HG03095 (cell line): Measurements from ENCODE around the gene HDGFL1.

Source experiments
- ATAC-seq: cut with Tn5 transposase; IDR thresholded peaks from one replicate; pipeline ENCODE4 v1.9.1; 2021; ENCODE audit warnings: moderate library complexity; ENCODE audit not compliant: unreplicated experiment

Gene HDGFL1

DNA sequence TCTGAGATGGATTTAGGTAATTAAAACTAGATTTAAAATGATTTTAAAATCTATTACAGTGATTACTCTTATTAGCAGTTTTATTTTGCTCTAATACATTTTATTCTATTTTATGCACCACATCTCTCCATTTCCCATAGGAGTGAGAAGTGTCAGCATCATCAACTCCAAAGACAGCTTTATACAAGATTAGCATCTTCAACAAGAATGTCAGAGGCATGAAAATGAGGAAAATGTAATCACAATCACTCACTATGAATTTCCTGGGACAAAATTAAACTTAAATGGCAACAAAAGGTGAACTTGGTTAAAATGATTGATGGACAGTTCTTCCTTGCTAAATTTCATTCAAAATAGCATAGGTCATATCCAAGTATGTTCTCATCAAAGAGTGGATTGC is 19.8 kb downstream of the HDGFL1 start:
- no peak for ATAC-seq

DNA sequence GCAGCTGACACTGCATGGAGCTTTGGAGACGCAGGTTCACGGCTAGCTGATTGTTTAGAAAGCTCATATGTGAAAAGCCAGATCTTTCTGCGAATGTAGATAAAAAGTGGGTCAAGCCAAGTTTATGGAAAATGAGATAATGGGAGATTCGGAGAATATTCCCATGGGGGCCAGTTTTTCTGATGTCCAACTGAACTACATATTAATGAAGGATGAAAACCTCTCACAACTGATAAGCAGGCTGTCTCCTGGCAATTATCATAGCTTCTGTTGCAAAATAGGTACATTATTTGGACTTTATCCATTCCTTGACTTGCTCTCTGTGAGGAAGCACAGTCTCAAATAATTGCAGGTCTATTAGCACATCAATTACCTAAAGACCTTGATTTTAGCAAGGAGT is 21.1 kb downstream of the HDGFL1 start:
- ATAC-seq: no peak

DNA sequence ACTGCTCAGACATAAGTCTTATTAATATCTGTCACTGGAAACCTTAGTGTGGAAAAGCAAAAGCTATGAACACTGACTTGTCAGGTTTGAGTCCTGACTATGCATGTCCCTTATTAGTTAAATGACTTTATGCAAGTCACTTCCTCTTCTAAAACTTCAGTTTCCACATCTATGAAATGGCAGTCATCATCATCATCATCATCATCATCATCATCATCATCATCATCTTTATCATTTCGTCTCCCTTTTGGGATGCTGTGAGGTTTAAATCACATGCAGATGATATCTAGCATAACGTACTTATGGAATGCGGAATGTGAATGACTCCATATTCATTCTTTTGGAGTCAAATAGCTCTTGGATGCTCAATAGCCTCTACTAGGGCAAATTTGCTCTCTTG is 24.5 kb downstream of the HDGFL1 start:
- no peak for ATAC-seq

DNA sequence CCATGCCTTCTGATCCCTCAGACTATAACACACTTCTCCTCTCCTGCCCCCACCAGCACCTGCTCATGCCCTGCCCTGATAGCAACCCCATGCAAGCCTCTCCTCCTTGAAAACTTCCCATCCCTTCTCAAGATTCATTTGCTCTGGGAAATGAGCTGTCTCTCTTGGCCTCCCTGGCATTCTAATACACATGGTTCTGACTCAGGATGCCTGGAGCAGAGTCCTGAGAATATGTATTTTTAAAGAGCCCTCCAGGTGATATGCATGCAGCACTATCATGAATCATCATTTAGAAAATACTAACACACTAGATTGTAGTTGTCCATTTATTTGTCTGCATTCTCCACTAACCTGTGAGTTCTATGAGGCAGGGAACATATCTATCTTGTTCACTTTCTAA is 26.6 kb downstream of the HDGFL1 start:
- no peak for ATAC-seq

DNA sequence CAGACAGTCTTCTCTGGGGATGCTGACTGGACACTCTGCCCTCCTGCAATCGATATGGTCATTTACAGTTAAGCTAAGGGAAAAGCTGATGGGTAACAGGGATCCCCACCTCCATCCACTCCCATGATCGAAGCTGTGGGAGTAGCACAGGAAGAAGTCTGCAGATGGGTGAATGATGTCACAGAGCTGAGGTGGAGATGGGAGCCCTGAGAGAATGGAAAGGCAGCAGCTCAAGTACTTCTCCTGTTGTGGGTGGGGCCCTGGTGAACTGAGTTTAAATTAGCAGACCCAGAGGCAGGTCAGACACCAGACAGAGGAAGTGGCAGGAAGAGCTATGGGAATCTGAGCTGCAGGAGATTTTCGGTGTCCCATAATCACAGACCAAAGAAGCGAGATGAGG is 29.0 kb downstream of the HDGFL1 start:
- ATAC-seq: no peak

DNA sequence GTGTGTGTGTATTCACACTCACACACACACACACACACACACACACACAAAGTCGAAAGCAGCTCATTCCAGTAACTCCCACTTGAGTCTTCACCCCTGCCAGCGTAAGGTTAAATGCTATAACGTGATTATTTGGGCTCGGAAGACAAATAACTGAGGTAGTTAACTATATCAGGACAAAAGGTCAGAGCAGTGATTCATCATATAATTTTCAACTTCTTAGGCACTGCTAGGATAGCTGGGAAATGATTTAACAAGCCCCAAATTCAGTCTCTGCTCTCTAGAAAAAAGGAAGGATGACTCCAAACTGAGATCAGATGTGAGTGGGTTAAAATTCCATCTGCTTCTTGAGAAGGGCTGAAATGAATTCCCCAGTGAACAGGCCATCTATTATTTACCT is 30.7 kb downstream of the HDGFL1 start:
- no peak for ATAC-seq

DNA sequence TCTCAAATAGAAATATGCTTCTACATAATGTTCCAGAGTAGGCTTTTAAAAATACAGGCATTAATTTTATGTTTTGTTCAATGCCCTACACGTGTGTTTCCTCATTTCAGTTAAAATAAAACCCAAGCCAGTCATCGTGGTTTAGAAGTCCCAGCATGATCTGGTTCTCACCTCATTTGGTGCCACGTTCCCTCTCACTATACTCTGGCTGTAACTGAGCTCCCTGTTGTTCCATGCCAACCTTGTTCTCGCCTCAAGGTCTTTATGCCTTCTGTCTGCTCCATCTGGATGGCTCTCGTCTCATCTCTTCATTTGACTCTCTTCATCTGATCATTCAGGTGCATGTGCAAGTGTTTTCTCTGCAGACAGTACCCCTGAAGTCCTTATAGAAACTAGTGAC is 32.6 kb downstream of the HDGFL1 start:
- no peak for ATAC-seq

DNA sequence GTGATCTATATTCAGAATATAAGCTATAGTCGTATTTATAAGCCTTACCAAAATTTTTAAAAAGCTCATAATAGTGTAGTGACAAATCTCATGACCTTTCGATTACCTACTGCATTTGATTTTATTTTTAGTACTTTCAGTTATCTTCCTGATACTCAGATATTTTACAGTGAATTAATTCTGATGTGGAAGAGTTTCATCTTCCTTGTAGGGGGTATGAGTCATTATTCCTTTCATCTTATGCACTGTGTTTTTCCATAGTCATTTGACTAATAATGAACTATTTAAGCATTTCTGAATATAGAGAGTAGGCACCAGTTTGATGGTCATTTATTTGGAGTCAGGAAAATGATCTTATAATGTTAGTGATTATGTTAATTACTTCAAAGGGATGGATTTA is 36.4 kb downstream of the HDGFL1 start:
- ATAC-seq: no peak

DNA sequence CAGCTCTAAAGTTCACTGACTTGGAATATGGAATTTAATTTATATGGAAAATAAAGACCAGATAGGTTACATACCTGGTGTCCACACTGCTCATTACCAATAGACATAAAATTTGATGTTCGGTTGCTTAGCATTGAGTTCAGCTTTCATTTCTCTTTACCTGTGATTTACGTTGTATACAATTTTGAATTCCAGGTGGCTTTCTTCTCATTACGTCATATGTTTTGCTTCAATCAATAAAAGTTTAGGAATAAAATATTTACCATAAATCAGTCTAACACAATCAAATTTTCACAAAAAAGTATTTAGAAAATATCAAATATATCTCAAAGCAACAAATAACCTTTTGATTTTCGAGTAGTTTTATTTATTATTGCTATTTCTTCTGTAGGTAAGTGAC is 40.8 kb downstream of the HDGFL1 start:
- no peak for ATAC-seq

DNA sequence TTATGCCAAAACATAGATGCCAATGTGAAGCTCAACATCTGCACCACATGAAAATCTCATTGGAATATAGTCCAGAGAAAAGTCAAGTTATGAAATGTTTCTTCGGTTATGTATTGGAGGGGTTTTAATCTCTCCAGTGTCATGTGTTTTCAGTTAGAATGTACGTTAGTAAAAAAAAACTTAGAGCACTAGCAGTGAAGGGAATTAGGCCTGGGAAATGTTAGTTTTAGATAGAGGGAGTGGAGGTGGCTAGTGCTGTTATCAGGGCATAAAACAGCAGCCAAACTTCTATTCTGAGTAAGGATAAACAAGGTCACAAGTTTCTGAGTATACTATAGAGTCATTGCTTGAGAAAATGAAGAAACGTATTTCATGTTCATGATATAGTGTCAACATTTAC is 42.9 kb downstream of the HDGFL1 start:
- no peak for ATAC-seq

DNA sequence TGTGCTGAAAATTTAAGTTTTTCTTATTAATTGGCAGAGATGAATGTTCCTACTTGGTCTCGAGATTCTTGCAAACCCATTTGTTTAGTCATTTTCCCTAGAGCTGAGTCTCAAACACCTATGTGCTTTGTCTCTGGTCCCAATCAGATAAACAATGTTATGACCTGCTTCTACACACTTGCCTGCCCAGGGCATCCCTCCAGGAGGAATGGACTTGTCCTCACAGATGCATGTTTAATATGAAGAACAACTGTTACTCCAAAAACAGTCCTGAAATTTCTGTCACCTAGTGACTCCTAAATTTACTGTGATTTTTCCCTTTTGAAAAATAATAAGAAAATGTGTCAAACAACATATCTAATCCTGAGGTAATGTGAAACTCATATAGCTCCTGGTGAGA is 43.7 kb downstream of the HDGFL1 start:
- ATAC-seq: no peak

DNA sequence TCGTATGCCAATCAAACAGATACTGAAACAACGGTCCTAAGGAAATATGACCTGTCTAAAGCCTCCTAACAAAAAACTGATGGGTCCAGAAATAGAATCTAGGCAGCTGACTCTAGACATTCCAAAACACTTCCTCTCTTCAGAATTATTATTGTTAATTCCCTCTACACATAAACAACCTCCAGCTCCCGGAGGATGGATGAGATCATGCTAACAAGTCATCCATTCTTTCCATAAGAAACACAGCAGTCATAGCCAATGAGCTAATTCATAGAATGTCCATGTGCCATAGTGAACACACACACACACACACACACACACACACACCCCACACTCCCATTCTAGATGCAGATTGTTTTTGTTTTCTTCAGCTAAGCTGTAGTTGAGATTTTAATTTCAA is 44.3 kb downstream of the HDGFL1 start:
- ATAC-seq: no peak

DNA sequence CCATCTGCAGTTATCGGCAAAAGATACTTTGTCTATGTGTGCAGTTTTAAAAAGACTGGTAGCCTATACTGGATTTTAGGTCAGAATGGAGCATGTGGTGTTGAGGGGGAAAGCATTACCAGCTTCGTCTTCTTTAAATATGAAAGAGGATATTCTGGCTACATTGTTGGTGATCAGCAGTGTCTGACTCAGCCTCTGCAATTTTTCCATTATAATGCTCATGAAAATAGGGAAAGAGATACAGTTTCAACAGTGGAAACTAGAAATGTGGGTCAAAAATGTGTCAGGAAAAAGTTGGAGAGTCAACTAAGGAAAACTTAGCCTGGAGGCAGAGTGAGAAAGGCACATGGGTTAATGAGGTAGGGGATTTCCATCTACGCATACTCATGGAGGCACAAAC is 45.2 kb downstream of the HDGFL1 start:
- no peak for ATAC-seq

DNA sequence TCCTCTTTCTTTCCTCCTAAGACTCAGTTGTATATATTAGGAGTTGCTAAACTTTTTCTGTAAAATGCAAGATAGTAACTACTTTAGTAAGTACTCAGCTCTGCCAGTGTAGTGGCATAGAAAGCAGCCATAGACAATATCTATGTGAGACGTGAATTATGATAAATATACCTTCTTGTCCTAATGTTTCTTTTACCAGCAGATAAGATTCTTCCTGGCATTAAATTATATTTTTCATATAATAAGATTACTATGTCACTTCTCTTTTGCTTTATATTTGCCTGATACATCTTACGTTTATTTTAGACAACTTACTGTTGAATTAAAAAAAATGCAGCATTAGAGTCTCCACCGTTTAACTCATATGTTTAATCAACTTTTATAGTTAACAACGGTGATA is 51.7 kb downstream of the HDGFL1 start:
- no peak for ATAC-seq
